ENCODE measurements around the gene REG3G. TPM values are rescaled to one million over a fixed set of nuclear protein-coding genes. Genes with fewer than 3 reads are reported as not detected.

Gene REG3G
- total RNA-seq, 1 experiment from 2014 or later: not detected

GRCh38 chr2:79065201-79065600, 39.7 kb downstream of the REG3G start:
- TF ChIP-seq CTCF (IDR thresholded peaks at IDR 0.05; ENCODE audit: insufficient read depth in 1 of 2, low read depth in 1 of 2, low read length in 1 of 2, severe bottlenecking in 1 of 2, unreplicated experiment in 1 of 2): no peak
- H3K36me3 ChIP-seq (ENCODE audit: control insufficient read depth, insufficient read depth, low read length): no peaks in the 10 kb centered on the region
- BruUV-seq (replicated peaks): no TSS peak
- CTCF ChIA-PET: no interaction called here
- no peak overlapping the region for H3K4me3 Mint-ChIP-seq (ENCODE audit: unreplicated experiment)
- no peaks in the 10 kb centered on the region for H3K36me3 Mint-ChIP-seq (ENCODE audit: insufficient read depth, unreplicated experiment)
- no peak overlapping the region for H3K27ac Mint-ChIP-seq (ENCODE audit: unreplicated experiment)
- intact Hi-C loops (cut with micrococcal nuclease; ENCODE audit: unreplicated experiment): no loop called here
- no peaks in the 10 kb centered on the region for H3K4me1 ChIP-seq
- no peaks in the 10 kb centered on the region; the same call in 1 of the 2 replicates for H3K27me3 ChIP-seq (replicated peaks; ENCODE audit: control insufficient read depth, insufficient read depth, low read length)
- no peaks in the 10 kb centered on the region for H3K4me1 Mint-ChIP-seq (ENCODE audit: low read depth, unreplicated experiment)
- no peak for DNase-seq
- peaks cover 13% of the 10 kb centered on the region for H3K27me3 Mint-ChIP-seq (ENCODE audit: insufficient read depth, unreplicated experiment)
- no peaks in the 10 kb centered on the region for H3K9me3 ChIP-seq
- H3K4me3 ChIP-seq (ENCODE audit: low read depth, low read length): no peak overlapping the region
- no peaks in the 10 kb centered on the region for H3K9me3 Mint-ChIP-seq (ENCODE audit: unreplicated experiment)
- POLR2A ChIA-PET: no interaction called here

- no peak for TF ChIP-seq CTCF (IDR thresholded peaks at IDR 0.05; ENCODE audit: insufficient read depth in 1 of 2, low read depth in 1 of 2, low read length in 1 of 2, severe bottlenecking in 1 of 2, unreplicated experiment in 1 of 2)
- Histone ChIP-seq H3K4me3 (ENCODE audit: low read depth, low read length) (no peak overlapping the region), H3K36me3 (ENCODE audit: control insufficient read depth, insufficient read depth, low read length) (no peaks in the 10 kb centered on the region), H3K4me1 (no peaks in the 10 kb centered on the region), H3K27me3 (replicated peaks; ENCODE audit: control insufficient read depth, insufficient read depth, low read length) (no peaks in the 10 kb centered on the region; the same call in 1 of the 2 replicates), H3K9me3 (no peaks in the 10 kb centered on the region)
- Mint-ChIP-seq H3K27ac (ENCODE audit: unreplicated experiment) (no peak overlapping the region), H3K4me3 (ENCODE audit: unreplicated experiment) (no peak overlapping the region), H3K27me3 (ENCODE audit: insufficient read depth, unreplicated experiment) (peaks cover 15% of the 10 kb centered on the region), H3K9me3 (ENCODE audit: unreplicated experiment) (no peaks in the 10 kb centered on the region), H3K4me1 (ENCODE audit: low read depth, unreplicated experiment) (no peaks in the 10 kb centered on the region), H3K36me3 (ENCODE audit: insufficient read depth, unreplicated experiment) (no peaks in the 10 kb centered on the region)
- CTCF ChIA-PET: no interaction called here
- POLR2A ChIA-PET: no interaction called here
- no TSS peak for BruUV-seq (replicated peaks)
- no peak for DNase-seq
- intact Hi-C loops (cut with micrococcal nuclease; ENCODE audit: unreplicated experiment): no loop called here
Measured at GRCh38 chr2:79071078-79071477, 45.6 kb downstream of the REG3G start.

Other genes with a start within 250 kb of the REG3G start
- not detected in 2 replicates for gene REG1B, start 62.3 kb downstream of the REG3G start, total RNA-seq (2022)
- 0.73 TPM in 1 of 2 replicates, not detected in the other for gene REG1A, start 94.8 kb downstream of the REG3G start, total RNA-seq (2022)
- gene REG3A, start 134.1 kb downstream of the REG3G start, total RNA-seq (2022): 0.45 and 1.1 TPM in 2 replicates